GM15510 (cell line): Measurements from ENCODE around the gene COL11A1.

ENCODE experiments used
- POLR2A ChIP-seq: IDR thresholded peaks from 3 replicates; pipeline ENCODE4 v1.6.1; 2011; ENCODE audit warnings: borderline replicate concordance; ENCODE audit not compliant: insufficient read length; ENCODE audit errors: extremely low read depth

The COL11A1 gene

GRCh38 chr1:103108376-103109150 is at the start of gene COL11A1:
Gene COL11A1, minus strand, starts transcription at chr1:103108522. Its CDS starts 344 bp downstream, at chr1:103108178.
- no peak for TF ChIP-seq POLR2A

GRCh38 chr1:103156966-103157365 is 48.6 kb upstream of the COL11A1 start:
- no peak for TF ChIP-seq POLR2A

GRCh38 chr1:103146166-103146565 is 37.8 kb upstream of the COL11A1 start:
- TF ChIP-seq POLR2A: no peak

GRCh38 chr1:103145449-103145848 is 37.1 kb upstream of the COL11A1 start:
- no peak for TF ChIP-seq POLR2A

GRCh38 chr1:103144681-103145080 is 36.4 kb upstream of the COL11A1 start:
- no peak for TF ChIP-seq POLR2A

- no peak for TF ChIP-seq POLR2A
Measured at GRCh38 chr1:103142461-103142860, 34.1 kb upstream of the COL11A1 start.

GRCh38 chr1:103129796-103130195 is 21.5 kb upstream of the COL11A1 start:
- TF ChIP-seq POLR2A: no peak

- no peak for TF ChIP-seq POLR2A
Measured at GRCh38 chr1:103129255-103129654, 20.9 kb upstream of the COL11A1 start.

GRCh38 chr1:103125219-103125618 is 16.9 kb upstream of the COL11A1 start:
- TF ChIP-seq POLR2A: no peak

GRCh38 chr1:103122983-103123720 is 14.8 kb upstream of the COL11A1 start:
- no peak for TF ChIP-seq POLR2A

GRCh38 chr1:103120981-103121380 is 12.7 kb upstream of the COL11A1 start:
- TF ChIP-seq POLR2A: no peak

- no peak for TF ChIP-seq POLR2A
Measured at GRCh38 chr1:103112546-103112945, 4.2 kb upstream of the COL11A1 start.

- TF ChIP-seq POLR2A: no peak
Measured at GRCh38 chr1:103111926-103112325, 3.6 kb upstream of the COL11A1 start.

GRCh38 chr1:103110701-103111100 is 2.4 kb upstream of the COL11A1 start:
- TF ChIP-seq POLR2A: no peak

GRCh38 chr1:103109311-103109920 is 1.1 kb upstream of the COL11A1 start:
- no peak for TF ChIP-seq POLR2A
